HepG2 (cell line): Measurements from ENCODE around the gene OLFM1. TPM values are rescaled to one million over a fixed set of nuclear protein-coding genes. Genes with fewer than 3 reads are reported as not detected.

Experiments used
- CHCHD3 ChIP-seq: sonication (generic); formaldehyde crosslinking; IDR thresholded peaks from 2 replicates; pipeline ENCODE4 v1.8.0; 2022; ENCODE audit warnings: mild to moderate bottlenecking, missing genetic modification reagents, moderate library complexity
- REST ChIP-seq, 2 experiments: IDR thresholded peaks; 2 replicates each; pipeline ENCODE4 v1.6.1; 2011 to 2012; ENCODE audit warnings: low read length in 2 of 2, borderline replicate concordance in 1 of 2, low read depth in 1 of 2, mild to moderate bottlenecking in 1 of 2, moderate library complexity in 1 of 2
- XRCC5 ChIP-seq: fragments of 200-400 bp; formaldehyde crosslinking; optimal IDR thresholded peaks from 2 replicates; pipeline ENCODE3; 2017; ENCODE audit warnings: mild to moderate bottlenecking, low read length
- ZNF282 ChIP-seq: fragments of 450-650 bp; IDR thresholded peaks from 2 replicates; pipeline ENCODE4 v1.6.1; 2018; ENCODE audit not compliant: partially characterized antibody
- ZNF407 ChIP-seq: sonication (generic); formaldehyde crosslinking; IDR thresholded peaks from one replicate; pipeline ENCODE4 v1.5.1; 2020; ENCODE audit warnings: mild to moderate bottlenecking, missing genetic modification reagents; ENCODE audit errors: not compliant biosample characterization
- ZNF496 ChIP-seq: sonication (generic); formaldehyde crosslinking; IDR thresholded peaks from 2 replicates; pipeline ENCODE4 v1.8.1; 2023; ENCODE audit warnings: mild to moderate bottlenecking, moderate library complexity, missing genetic modification reagents; ENCODE audit not compliant: insufficient replicate concordance
- ZNF552 ChIP-seq: sonication (generic); formaldehyde crosslinking; IDR thresholded peaks from 2 replicates; pipeline ENCODE4 v1.9.0; 2022; ENCODE audit warnings: missing genetic modification reagents, mild to moderate bottlenecking, borderline replicate concordance
- ZNF878 ChIP-seq: sonication (generic); formaldehyde crosslinking; IDR thresholded peaks from 2 replicates; pipeline ENCODE4 v1.8.1; 2023; ENCODE audit warnings: mild to moderate bottlenecking, missing genetic modification reagents, moderate library complexity
- polyA plus RNA-seq, 8 experiments: library from polyadenylated mRNA; depleted of rRNA in 3 of 8; stranded (reverse) in 7 of 8; unstranded in 1 of 8; fragments of >200 nt; fragmentation: Illumina TruSeq in 4 of 8; extraction: Trizol in 4 of 8; gene quantifications; 2 replicates each; pipeline versions ENCODE4 v1.2.1 to v1.2.3, GENCODE V29; 2011 to 2016; ENCODE audit warnings: low read depth in 4 of 8, missing spikeins in 1 of 8, mixed read lengths in 1 of 8; ENCODE audit not compliant: insufficient read depth in 1 of 8
- total RNA-seq, 5 experiments: library from RNA; depleted of rRNA; stranded (reverse); fragments of >200 nt; fragmentation: Illumina TruSeq; extraction: Trizol; gene quantifications; 2 replicates each; pipeline ENCODE4 v1.2.3, GENCODE V29; 2016; ENCODE audit warnings: low read depth in 1 of 5

OLFM1 gene
- total and polyA plus RNA-seq, 2 of the 13 experiments (the other 11 are each of a cell fraction or from before 2014, with no cell fraction given) = not detected

DNA sequence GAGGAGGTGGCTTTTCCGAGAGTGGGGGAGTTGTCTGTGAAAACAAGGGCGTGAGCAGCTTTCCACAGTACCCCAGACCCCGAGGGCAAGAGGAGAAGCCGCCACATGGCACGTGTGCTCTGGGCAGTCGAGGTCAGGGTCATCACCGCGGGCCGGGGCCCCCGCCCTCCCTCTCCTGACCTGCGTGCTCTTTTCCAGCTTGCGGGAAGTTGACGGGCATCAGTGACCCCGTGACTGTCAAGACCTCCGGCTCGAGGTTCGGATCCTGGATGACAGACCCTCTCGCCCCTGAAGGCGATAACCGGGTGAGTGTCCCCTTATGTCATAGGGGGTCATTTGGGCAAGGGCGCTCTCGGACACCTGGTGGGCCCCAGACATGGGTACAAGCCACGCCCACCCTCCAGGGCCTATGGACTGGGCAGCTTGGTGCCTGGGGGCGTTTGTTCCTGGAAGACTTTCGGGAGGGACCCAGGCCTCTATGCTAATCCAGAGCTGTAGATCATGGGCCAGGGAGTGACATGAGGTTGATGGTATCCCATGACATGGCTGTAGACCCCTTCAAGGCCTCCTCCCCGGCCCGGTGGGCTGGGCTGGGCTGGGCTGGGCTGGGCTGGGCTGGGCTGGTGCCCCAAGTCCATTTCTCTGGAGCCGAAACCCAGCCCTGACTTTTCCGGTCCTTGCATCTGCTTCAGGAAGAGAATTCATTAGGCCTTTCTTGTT, 19.2 kb downstream of the OLFM1 start (continued):
- TF ChIP-seq ZNF878 = no peak
- no peak for TF ChIP-seq ZNF407 (CRISPR knock-in tag)
- TF ChIP-seq XRCC5 = no peak
- TF ChIP-seq ZNF552 (CRISPR knock-in tag) = no peak
- no peak for TF ChIP-seq REST (IDR thresholded peaks at IDR 0.05; ENCODE audit: borderline replicate concordance in 1 of 2, low read depth in 1 of 2, low read length in 2 of 2)
- no peak for TF ChIP-seq CHCHD3 (CRISPR knock-in tag)
- no peak for TF ChIP-seq ZNF282
- TF ChIP-seq ZNF496 (CRISPR knock-in tag) = no peak
